ENCODE results near the gene KCNC1. TPM values are rescaled to one million over a fixed set of nuclear protein-coding genes. Genes with fewer than 3 reads are reported as not detected.

Gene KCNC1
- 2.4 TPM for polyA plus RNA-seq (ENCODE audit: insufficient read length)

- no peak for DNase-seq
These were observed at the start of gene KCNC1 for GRCh38 chr11:17734418-17734911. Gene KCNC1, plus strand, starts transcription at chr11:17734781. Its CDS starts 1,222 bp downstream, at chr11:17736003.

- DNase-seq, result peak; percentile 14
These were observed 48.2 kb upstream of the KCNC1 start for GRCh38 chr11:17686231-17686980.

GRCh38 chr11:17687946-17688670 lies 46.5 kb upstream of the KCNC1 start:
- peak; percentile 25 for DNase-seq

GRCh38 chr11:17691550-17691949 lies 43.0 kb upstream of the KCNC1 start:
- no peak for DNase-seq

- no peak for DNase-seq
These were observed 42.6 kb upstream of the KCNC1 start for GRCh38 chr11:17691976-17692375.

- no peak for DNase-seq
These were observed 41.6 kb upstream of the KCNC1 start for GRCh38 chr11:17692931-17693330.

- no peak for DNase-seq
These were observed 41.0 kb upstream of the KCNC1 start for GRCh38 chr11:17693531-17693930.

GRCh38 chr11:17694494-17695110 lies 40.0 kb upstream of the KCNC1 start:
- no peak for DNase-seq

GRCh38 chr11:17695454-17696441 lies 38.8 kb upstream of the KCNC1 start:
- no peak for DNase-seq

- DNase-seq, result no peak
These were observed 37.8 kb upstream of the KCNC1 start for GRCh38 chr11:17696741-17697140.

GRCh38 chr11:17697175-17697949 lies 37.2 kb upstream of the KCNC1 start:
- no peak for DNase-seq

GRCh38 chr11:17699147-17700114 lies 35.1 kb upstream of the KCNC1 start:
- peak; percentile 56 for DNase-seq

- DNase-seq, result no peak
These were observed 33.6 kb upstream of the KCNC1 start for GRCh38 chr11:17700991-17701390.

- no peak for DNase-seq
These were observed 31.7 kb upstream of the KCNC1 start for GRCh38 chr11:17702876-17703275.

- no peak for DNase-seq
These were observed 30.6 kb upstream of the KCNC1 start for GRCh38 chr11:17703951-17704350.

GRCh38 chr11:17707830-17708229 lies 26.8 kb upstream of the KCNC1 start:
- no peak for DNase-seq

- no peak for DNase-seq
These were observed 22.7 kb upstream of the KCNC1 start for GRCh38 chr11:17711836-17712235.

GRCh38 chr11:17713851-17714250 lies 20.7 kb upstream of the KCNC1 start:
- DNase-seq, result no peak

GRCh38 chr11:17714356-17714854 lies 20.2 kb upstream of the KCNC1 start:
- no peak for DNase-seq

- DNase-seq, result no peak
These were observed 19.7 kb upstream of the KCNC1 start for GRCh38 chr11:17714870-17715269.
